ENCODE data around the gene ULK2.

ULK2 gene

GRCh38 chr17:19886116-19886515, 18.4 kb upstream of the ULK2 start:
- POLR2A ChIA-PET, result interaction anchor here (0.7 kb wide), 1 partner anchor 88 kb away, joined by 3 read pairs; no protein-coding TSS in a partner anchor
- H3K4me3 ChIP-seq (ENCODE audit: low read depth, low read length), result no peak overlapping the region
- CTCF ChIA-PET, result interaction anchor here (0.6 kb wide), 1 partner anchor 25 kb away, joined by 3 read pairs; no protein-coding TSS in a partner anchor
- no peak for DNase-seq (ENCODE audit: low read depth, low spot score)
- no peak for TF ChIP-seq CTCF (IDR thresholded peaks at IDR 0.05; ENCODE audit: insufficient read depth, low read length, missing control alignments)

DNA sequence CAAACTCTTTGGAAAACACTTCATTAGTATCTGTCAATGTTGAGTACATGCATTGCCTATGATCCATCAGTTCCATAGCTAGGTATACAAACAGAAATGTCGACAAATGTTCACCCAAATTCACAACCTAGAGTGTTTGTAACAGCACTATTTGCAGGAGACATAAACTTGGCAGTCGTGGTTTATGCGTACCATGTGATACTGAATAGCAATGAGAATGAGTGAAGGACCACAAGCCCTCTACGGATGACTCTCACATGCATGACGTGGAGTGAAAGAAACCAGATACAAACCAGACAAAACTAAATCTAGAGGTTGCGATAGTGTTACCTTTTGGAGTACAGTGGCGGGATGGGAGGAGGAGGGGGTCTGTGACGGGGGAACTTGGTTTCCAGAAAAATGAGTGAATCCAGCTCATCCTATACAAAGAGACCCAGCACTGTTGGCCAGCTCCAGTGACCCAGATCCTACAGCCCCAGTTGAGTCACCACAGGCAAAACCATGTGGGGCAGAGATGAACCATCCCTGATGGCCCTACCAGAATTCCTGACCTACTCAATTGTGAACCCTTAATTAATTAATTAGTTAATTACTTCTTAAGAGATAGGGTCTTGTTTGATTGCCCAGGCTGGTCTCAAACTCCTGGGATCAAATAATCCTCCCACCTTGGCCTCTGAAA, 15.9 kb upstream of the ULK2 start:
- DNase-seq (ENCODE audit: low read depth, low spot score), result no peak
- CTCF ChIA-PET, result no interaction called here
- POLR2A ChIA-PET, result no interaction called here

GRCh38 chr17:19880393-19880792, 12.7 kb upstream of the ULK2 start:
- no peak for DNase-seq (ENCODE audit: low read depth, low spot score)
- no peak for TF ChIP-seq CTCF (IDR thresholded peaks at IDR 0.05; ENCODE audit: insufficient read depth, low read length, missing control alignments)
- POLR2A ChIA-PET, result no interaction called here
- H3K4me3 ChIP-seq (ENCODE audit: low read depth, low read length), result no peak overlapping the region
- CTCF ChIA-PET, result interaction anchor here (1.5 kb wide), 1 partner anchor 12 kb away, joined by 3 read pairs; the partner anchor contains the start of gene ULK2

More for the DNA sequence above, 15.9 kb upstream of the ULK2 start:
- H3K4me3 ChIP-seq (ENCODE audit: low read depth, low read length), result no peak overlapping the region
- TF ChIP-seq CTCF (IDR thresholded peaks at IDR 0.05; ENCODE audit: insufficient read depth, low read length, missing control alignments), result no peak

DNA sequence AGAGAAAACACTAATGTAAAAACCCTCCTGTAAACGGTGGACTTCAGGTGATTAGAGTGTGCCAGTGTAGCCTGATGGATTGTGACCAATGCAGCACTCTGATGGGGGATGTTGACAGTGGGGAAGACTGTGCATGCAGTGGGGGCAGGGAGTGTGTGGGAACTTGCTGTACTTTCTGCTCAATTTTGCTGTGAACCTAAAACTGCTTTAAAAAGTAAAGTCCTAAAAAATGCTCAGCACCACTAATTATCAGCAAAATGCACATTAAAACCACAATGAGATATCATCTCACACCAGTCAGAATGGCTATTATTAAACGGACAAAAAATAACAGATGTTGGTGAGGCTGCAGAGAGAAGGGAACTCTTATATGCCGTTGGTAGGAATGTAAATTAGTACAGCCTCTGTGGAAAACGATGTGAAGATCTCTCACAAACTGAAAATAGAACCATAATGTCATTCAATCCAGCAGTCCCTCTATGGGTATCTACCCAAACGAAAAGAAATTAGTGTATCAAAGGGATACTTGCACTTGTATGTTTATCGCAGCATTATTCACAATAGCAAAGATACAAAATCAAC, 9.7 kb upstream of the ULK2 start:
- DNase-seq (ENCODE audit: low read depth, low spot score), result no peak
- no peak overlapping the region for H3K4me3 ChIP-seq (ENCODE audit: low read depth, low read length)
- no peak for TF ChIP-seq CTCF (IDR thresholded peaks at IDR 0.05; ENCODE audit: insufficient read depth, low read length, missing control alignments)
- CTCF ChIA-PET, result no interaction called here
- POLR2A ChIA-PET, result no interaction called here

- no peak for DNase-seq (ENCODE audit: low read depth, low spot score)
- POLR2A ChIA-PET, result no interaction called here
- CTCF ChIA-PET, result no interaction called here
- no peak for TF ChIP-seq CTCF (IDR thresholded peaks at IDR 0.05; ENCODE audit: insufficient read depth, low read length, missing control alignments)
- H3K4me3 ChIP-seq (ENCODE audit: low read depth, low read length), result no peak overlapping the region
Observed at GRCh38 chr17:19876529-19877161, 8.9 kb upstream of the ULK2 start.

- no peak for TF ChIP-seq CTCF (IDR thresholded peaks at IDR 0.05; ENCODE audit: insufficient read depth, low read length, missing control alignments)
- no peak for DNase-seq (ENCODE audit: low read depth, low spot score)
- no peak overlapping the region for H3K4me3 ChIP-seq (ENCODE audit: low read depth, low read length)
- CTCF ChIA-PET, result no interaction called here
- POLR2A ChIA-PET, result no interaction called here
Observed at GRCh38 chr17:19874256-19874655, 6.5 kb upstream of the ULK2 start.

Measured in AG04449 (cell line).